ENCODE measurements around the gene TMEM117. TPM values are rescaled to one million over a fixed set of nuclear protein-coding genes. Genes with fewer than 3 reads are reported as not detected.

TMEM117 gene
- total RNA-seq, 1 donor from 2014 or later = 0.75 TPM

DNA sequence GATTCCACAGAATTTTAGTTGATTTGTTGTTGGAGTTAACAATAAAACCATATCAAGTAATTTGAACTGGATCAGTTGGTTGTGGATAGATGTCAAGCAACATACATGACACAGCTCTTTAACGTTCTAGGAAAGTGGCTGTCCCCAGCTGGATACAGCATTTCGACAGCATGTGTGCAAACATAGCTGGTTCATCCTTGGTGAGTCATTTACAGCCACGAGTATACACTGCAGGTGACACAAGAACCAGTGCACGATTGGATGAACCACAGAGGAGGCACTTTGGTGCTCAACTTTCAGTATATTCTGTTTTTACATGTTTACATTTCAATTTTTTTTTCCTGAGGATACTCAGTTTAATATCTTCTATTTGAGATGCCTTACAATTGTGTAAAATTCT lies 242.4 kb downstream of the TMEM117 start:
- intact Hi-C loops (cut with micrococcal nuclease) = no loop called here

DNA sequence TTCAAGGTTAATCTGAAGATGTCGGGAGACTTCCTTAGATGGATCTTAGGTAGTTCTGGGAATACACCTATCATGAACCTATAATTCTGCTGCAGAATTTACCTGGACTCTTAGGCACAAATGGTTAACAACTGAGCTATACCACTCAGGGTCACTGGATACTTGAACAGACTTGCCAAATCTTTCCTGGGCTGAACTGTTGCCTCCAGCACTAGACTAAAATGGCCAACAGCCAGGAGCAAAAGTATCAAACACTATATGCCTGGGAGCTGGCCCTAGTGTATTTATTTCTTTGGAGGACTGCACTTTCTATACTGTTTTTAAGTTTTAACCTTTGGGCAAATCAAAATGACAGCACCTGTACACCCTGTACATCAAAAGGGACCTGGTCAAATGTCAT lies 252.8 kb downstream of the TMEM117 start:
- intact Hi-C loops (cut with micrococcal nuclease) = no loop called here

DNA sequence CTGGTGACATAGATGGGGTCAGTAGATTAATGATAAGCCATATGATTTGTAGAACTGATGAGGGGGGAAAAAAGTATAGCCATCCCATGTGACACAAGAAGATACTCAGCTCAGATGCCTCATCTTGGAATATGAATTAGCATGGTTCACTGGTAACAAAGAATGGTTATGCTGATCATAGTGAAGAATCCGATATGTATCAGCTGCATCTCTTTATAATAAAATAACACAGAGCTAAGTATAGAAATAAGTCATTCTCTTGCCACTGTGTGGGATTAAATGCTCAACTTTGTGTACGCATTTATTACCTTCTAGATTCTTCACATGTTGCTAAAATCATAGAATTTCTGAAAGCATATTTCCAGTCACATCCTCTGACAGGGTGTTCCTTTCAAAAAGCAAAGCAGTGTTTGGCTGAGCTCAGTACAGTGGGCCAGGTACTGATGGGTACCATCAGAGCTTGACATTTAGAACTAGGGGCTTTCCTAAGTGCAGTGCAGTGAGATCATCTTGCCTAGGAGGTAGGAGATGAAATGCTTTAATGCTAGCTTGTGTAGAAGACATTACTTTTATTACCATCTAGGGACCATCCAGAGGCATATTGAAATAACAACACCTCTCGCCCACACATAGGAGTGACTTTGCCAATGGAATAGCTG lies 256.2 kb downstream of the TMEM117 start:
- intact Hi-C loops (cut with micrococcal nuclease) = no loop called here

DNA sequence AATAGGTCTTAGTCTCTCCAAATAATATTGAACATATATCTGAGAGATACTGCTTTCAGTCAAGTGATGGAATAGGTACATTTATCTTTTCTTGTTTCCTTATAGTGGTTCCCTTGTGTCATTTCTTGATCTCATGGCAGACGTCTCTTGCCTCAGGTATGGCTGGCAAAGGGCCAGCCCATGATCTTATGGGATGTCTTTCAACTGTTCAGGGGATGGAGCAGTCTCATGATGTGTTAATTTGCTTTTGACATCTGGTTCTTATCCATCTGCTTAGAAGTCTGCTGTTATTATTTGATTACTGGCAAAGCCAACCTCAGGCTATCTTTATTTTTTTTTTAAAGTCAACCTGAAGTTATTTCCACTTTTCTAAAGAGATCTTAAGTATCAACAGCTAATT lies 262.9 kb downstream of the TMEM117 start:
- intact Hi-C loops (cut with micrococcal nuclease) = no loop called here

DNA sequence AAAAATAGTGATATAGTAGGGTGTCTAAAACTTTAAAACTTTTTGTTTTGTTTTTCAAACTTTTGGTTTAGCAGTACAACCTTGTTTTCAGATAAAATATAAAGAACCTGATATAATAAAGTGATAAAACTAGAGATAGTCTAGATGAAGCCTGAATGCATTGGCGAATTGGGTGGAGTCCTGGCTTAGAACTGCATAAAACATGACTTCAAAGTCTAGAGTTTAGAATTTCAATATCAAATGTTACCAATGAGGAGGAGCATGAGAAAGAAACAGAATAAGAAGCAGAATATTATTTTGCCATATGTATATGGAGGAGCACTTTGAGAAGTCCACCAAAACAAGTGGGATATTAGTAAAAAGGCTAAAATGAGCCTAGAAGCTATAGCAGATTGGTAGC lies 263.6 kb downstream of the TMEM117 start:
- intact Hi-C loops (cut with micrococcal nuclease) = no loop called here

DNA sequence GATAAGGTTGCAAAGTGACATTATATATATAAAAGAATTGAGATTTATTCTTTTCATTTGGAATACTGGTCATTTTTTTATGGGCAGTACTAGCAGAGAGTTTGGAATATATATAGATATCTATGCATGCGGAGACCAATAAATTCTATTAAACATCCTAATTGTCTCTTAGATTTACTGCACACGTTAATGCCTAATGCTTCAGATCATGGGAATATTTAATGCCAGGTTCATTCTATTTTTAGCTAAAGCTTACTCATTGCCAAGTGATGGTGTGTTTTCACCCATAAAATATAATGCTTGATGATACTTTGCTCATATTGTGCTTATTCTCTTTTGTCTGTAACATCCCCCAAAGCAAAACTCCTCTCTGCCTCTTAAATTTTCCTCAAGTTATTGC lies 264.4 kb downstream of the TMEM117 start:
- intact Hi-C loops (cut with micrococcal nuclease) = no loop called here

DNA sequence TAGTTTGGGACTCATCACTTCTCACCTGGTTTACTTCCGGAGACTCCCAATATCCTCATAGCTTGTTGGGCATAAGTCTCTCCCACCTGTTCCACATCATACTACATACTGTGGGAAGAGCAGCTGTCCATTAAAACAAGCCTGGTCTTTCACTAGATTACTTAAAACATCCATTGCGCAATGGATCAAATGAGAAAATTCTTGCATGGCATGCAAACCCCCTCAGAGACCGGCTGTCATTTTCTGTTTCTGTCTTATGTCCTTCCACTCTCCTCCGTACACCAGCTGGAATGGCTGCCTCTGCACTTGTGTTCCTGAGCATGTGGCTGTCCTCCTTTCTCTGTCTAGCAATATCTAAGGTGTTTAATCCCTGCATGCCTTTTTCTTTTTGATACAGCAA lies 265.6 kb downstream of the TMEM117 start:
- intact Hi-C loops (cut with micrococcal nuclease) = no loop called here

DNA sequence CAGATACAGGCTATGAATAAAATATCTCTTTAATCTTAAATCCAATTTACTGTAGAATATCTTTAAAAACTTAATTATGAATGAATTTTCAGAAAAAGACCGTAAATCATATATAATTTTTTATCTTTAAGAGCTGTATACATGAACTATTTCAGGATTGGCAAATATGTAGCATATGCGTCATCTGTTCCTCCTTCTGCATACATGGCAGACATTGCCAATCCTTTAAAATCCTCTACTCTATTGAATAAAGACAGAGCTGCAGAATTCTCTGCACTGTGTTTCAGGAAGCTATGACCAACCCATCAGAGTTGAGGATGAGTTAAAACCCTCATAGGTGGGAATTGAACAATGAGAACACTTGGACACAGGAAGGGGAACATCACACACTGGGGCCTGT lies 279.0 kb downstream of the TMEM117 start:
- intact Hi-C loops (cut with micrococcal nuclease) = no loop called here

DNA sequence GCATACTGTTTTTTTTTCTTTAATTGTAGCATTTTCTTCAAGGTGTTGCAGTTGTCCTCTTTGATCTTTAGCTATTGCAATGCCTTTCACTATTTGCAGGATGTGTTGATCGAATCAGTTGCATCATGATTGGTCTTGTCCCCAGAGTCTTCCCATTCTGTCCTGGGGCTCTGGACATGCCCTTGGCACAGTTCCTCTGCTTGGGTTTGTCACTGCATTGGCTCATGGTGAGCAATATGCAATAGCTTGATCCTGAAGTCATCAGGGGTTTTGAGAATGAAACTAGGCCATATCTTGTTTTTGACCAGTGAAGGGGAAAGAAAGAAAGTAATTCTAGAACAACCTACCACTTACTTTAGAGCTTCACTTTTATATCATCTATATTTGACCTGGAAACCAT lies 281.5 kb downstream of the TMEM117 start:
- intact Hi-C loops (cut with micrococcal nuclease) = no loop called here

DNA sequence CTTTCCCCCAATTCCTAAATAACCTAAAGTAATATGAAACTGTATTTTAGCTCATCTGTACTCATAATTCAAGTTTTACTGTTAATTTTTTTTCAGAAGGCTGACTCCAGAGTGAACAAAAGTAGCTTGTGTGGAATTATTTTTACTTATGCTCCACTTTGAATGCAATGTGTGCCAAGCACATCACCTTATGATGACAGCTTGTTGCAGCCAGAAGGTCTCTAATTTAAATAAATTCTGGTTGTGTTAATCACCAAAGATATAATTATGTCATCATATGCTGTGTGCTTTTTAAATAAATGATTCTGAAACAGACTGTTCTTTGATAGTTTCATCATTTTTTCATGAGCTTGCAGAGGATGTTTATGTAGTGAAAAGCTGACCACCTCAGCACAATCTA lies 283.1 kb downstream of the TMEM117 start:
- intact Hi-C loops (cut with micrococcal nuclease) = no loop called here

DNA sequence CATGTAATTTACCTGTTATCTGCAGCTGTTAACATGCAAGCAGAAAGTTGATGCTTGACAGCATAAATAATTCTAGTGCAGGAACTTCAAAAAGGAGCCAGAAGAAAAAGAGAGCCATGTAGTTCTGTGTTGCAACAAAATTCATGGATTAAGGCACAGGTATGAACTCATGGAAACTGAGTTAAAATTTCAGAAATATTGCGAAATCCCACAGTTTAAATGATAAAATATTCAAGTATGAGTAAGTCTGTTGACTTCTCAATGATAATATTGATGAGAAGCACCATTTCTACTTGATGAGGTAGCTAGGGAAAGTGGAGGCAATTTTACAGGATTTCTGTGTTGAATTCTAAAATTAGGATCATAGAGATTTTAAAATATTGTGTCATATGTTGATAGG lies 290.9 kb downstream of the TMEM117 start:
- intact Hi-C loops (cut with micrococcal nuclease) = no loop called here

DNA sequence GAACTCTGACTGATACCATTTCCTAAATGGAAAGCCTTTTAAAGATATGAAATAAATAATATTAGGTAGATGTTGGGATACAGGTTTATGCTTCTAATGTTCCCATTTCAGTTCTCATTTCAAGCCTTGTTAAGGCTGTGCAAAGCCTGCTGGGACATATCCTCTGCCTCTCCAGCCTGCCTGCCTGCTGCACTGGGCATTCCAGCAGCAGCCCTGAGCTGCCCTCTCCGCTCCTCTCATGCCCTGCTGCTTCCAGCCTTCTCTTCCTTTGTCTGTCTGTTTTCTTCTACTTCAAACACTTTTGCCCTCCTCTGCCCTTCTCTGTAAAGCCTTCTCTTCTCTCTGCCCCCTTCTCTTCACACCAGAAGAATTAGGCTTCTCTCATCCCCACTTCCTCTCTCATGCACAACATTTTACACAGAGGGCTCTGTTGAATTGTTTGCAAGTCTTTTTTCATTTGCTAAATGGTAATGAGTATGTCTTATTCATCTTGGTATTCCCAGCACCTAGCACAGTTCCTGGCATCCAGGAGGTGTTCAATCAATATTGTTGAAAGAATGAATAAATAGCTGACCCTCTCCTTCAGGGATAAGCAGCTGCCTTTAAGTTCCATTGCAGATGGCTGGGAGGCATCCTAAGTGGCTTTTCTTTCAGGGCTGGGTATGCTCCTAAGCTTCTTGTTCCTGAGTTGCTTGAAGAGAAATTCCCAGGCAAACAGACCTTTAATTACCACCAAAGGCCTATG lies 292.3 kb downstream of the TMEM117 start:
- intact Hi-C loops (cut with micrococcal nuclease) = no loop called here

DNA sequence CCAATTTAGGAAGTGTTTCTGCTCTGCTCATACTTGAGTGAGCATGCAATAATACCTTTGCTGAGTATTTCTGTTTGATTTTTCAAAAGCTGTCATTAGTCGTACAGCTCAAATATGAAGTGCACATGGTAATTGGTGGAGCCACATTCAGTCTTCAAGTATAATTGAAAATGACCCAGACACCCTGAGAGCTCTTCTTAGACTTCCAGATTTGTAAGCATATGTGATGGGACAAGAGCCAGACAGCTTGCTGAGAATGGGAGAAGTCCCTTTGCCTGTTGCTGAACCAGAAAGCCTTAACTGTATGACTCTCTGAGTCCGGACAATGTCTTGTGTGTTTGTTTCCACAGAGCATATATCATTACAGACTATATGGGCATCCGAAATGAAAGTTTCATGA lies 307.3 kb downstream of the TMEM117 start:
- intact Hi-C loops (cut with micrococcal nuclease) = no loop called here

DNA sequence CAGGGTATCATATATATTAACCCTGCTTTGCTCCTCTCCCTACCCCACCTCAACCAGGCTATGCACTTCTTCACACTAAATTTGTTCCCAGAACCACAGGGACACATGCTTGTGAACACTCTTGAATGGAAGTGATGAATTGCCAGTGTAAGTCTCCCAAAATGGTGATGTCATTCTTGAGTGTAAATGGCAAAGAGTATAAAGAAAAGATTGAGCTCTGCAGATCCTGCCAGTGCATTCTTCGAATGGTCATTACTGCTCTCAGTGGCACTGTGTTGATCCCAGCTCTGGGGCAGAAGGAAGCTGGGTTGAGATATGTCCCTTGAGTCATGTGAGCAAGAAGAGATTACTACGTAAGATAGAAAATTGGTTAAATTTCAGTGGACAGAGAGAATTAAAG lies 313.1 kb downstream of the TMEM117 start:
- intact Hi-C loops (cut with micrococcal nuclease) = no loop called here

DNA sequence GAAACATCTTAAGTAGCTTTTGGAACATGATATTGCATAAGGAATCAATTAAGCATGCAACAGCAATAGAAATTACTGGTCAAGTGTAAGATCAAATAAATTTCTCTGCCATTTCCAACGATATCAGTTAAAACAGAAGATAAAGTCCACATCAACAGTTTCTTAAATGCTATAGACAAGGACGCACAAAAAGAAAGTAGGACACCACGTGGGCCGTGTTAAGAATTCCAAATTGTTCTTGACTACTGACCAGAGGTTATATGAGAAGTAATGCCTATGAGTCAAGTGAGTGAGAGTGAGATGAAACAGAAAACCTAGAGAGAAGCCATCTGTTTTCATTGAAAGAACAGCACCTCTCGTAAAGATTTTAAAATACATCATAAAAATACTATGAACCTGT lies 318.2 kb downstream of the TMEM117 start:
- intact Hi-C loops (cut with micrococcal nuclease) = no loop called here

DNA sequence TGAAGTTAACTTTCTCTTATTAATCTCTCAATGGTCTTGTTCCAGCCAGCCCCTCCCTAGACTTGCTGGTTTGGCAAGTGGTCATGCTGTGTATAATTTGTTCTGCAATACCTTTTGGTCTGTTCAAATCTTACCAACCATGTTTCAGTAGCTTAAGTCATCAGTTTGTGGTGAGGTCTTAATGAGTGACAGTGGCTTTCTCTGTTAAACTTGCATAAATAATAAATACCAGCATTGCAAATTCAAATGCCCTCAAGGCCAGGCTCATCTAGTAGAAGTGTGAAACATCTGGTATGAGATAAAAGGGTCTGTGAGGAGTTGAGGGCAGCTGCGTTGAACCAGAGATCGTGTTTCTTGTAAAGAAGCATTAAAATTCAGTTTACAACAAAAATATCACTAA lies 319.5 kb downstream of the TMEM117 start:
- intact Hi-C loops (cut with micrococcal nuclease) = no loop called here

DNA sequence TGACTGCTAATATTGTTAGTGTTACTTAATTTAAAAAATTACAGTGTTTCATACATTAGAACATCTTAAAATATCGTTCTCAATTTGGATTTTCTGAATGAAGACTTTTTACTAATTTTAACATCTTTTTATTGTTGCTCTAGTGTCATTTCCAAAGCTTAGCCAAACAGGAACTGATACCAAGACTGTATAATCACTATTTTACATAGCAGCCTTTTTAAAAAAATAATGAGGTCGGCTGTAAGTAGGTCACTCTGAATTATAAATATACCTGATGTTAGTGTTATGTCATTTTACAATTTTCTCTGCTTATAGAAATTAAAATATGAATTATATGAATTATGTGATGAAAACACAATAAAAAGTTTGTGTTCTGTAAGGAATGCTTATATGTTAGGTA lies 321.5 kb downstream of the TMEM117 start:
- intact Hi-C loops (cut with micrococcal nuclease) = no loop called here

DNA sequence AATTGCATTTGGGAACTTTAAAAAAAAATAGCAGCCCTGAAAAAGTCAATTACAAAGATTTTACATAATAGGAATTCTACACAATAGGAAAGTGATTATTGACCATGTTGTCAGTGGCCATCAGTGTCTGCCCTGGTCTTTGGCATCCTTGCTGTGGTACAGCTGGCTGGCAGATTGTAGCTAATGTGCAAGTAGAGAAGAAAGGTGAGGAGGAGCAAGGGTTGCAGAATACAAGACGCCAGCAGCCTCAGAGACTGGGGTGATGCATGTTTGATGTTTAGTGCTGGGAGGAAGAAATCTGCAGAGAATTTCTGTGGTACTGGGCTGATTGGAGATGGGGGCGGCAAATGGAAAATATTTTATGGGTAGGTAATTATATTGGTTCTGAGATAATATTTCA lies 322.9 kb downstream of the TMEM117 start:
- intact Hi-C loops (cut with micrococcal nuclease) = no loop called here

DNA sequence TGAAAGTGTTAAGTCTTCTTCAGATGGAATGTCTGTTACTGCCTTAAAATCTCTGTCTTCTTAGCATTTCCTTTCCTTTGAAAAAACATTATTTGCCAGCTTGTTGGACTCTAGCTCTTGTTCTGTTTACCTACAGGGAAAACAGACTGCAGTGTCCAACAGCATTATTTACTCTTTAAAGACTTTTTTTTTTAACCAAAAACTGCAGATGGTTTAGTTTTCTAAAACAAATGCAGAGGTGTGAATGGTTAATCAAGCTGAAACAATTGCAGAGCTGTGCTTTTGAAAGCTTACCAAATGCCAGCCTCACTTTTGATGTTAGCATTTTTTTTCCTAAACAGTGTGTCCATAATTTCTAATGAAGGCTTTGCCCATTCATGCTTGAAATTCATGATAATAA lies 323.3 kb downstream of the TMEM117 start:
- intact Hi-C loops (cut with micrococcal nuclease) = no loop called here

DNA sequence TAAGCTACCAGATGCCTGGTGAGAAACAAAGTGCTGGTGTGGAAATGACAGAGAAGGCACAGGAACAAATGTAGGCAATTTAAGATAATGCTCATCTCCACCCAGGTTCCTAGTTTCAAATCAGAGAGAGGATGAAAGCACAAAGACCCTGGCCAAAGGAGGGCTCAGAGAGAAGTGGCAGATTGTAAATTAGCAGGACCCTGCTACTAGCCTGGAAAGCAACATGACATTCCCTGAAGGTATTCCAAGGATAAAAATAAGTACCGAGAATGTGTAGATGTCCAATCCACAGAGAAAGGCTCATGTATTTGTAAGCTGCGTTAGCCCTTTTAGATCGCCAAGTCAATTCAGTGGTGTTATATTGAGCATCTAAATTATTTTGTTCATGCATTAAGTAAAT lies 324.0 kb downstream of the TMEM117 start:
- intact Hi-C loops (cut with micrococcal nuclease) = no loop called here

DNA sequence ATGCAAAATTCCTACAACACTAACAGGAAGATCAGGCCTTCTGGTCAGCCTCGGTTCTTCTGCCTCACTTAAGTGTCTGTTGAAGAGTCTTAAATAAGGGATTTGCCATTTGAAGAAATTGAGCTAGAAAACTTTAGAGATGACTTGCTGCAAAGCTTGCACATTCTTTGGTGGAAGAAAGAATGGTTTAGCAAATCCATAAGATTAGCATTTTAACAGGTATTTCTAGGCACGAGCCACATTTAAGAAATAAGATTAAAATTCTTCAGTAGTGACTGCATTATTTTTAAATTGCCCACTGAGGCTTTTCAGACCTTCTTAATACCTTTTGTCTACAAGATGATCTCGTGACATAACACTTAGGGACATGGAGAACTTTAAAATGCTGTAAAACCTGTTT lies 327.1 kb downstream of the TMEM117 start:
- intact Hi-C loops (cut with micrococcal nuclease) = no loop called here

DNA sequence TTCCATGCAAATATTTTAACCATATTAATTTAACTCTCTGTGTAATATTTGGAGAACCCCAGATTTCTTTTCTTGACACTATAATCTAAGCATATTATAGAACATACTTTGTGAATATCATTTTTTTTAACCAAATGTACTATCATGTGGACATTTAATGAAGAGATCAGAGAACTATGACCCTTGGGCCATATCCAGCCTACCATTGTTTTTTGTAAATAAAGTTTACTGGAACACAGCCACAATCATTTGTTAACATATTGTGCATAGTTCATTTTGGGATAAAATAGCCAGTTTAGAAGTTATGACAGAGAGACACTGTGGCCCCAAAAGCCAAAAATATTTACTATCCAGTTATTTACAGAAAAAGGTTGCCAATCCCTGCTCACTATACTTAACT lies 338.2 kb downstream of the TMEM117 start:
- intact Hi-C loops (cut with micrococcal nuclease) = no loop called here

DNA sequence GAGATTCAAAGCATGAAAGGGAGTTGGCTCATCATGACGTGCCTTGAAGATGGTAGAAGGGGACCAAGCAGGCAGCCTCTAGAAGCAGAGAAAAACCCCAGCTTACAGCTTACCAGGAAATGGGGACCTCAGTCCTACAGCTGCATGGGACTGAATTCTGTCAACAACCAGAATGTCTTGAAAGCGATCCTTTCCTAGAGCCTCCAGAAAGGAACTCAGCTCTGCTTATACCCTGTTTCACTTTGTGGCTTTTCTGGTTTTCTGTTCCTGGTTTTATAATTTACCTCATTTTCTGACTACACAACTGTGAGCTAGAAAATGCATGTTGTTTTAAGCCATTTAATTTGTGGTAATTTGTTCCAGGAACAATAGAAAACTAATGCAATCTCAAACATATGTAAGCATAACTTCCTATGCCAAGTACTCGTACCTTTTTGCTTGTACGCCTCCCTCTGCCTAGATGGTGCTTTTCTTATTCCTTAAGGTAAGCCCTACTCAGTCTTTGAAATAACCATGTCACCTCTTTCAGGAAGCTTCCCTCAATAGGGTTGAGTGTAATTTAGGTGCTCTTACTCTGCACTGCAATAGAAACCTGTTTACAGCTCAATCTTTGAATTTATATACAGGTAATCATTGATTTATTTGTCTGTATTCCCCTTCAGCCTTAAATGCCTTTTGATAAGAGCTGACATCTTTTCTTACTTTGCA lies 348.8 kb downstream of the TMEM117 start:
- intact Hi-C loops (cut with micrococcal nuclease) = no loop called here

All from T-helper 2 cell treated with Interferon-gamma antibody and Interleukin-4, amounts not matched to agents 100 ng/mL and 5 ng/mL, for 36 hours (primary cell).